DMS53 treated with DMSO at 0.1 percent for 48 hours (cell line): ENCODE data around the gene NT5C3B.
"Not testable (repeated sequence)": the region's sequence is repeated elsewhere in the genome, so short reads cannot be mapped to it uniquely, and the experiment has no call there.

Experiments
- DNase-seq: peaks from one replicate; lab custom pipeline; 2025; ENCODE audit not compliant: unreplicated experiment; lab: John Stamatoyannopoulos, UW

Gene NT5C3B

DNA sequence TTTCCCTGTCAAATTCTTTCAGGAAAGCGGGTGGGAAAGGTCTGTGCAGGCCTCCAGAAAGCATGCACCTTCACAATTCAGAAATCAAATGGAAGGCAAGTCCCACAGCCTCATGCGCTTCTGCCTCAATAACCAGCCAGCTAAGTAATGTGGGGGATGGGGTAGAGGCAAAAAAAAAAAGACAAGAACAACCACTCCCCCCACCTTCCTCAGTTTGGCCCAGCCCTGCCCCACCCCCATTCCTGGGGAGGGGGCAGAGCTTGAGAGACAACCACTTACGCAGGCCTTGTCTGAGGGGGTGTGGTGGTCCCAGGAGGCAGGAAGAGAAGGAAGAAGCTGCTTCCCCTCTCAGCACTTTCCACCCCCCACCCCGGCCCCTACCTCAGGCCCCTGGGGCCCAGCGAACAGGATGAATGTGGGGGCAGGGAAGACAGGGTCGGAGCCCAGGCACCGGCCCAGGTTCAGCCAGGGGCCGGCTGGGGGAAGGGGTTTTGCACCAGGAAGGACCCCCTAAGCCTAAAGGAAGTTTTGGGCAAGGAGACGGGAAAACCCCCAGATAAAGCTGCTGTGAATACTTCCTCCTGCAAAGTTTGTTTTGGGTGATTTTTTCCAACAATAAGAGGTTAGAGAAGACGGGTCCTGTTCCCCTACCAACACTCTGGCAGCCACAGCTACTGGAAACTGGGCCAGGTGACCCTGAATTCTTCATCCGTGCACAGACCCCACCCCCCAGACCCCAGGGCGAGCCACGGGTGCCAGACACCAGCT, 50.8 kb downstream of the NT5C3B start:
- DNase-seq = no peak

DNA sequence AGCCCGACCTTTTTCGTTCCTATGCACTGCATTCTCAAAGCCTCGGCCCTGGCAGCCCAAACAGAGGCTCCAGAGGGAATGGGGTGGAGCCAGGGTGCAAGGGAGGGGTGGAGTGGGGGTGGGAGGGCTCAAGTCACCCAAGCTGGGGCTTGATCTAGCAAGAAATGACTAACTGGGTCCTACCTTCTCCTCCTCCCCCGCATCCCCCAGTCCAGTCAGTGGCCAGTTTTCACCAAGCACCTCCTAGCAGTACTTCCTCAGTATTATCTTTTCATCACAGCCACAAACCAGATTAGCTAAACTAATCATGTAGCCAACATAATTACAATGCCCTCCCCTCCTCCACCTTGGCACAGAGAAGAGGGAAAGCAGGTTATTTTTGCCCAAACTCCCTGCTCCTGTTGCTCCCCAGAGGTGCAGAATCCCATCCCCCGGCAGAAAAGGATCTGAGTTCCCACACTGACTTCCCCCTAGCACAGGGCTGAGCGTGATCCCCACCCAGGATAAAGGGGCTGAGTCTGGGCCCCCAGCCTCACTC, 51.8 kb downstream of the NT5C3B start:
- DNase-seq = no peak

DNA sequence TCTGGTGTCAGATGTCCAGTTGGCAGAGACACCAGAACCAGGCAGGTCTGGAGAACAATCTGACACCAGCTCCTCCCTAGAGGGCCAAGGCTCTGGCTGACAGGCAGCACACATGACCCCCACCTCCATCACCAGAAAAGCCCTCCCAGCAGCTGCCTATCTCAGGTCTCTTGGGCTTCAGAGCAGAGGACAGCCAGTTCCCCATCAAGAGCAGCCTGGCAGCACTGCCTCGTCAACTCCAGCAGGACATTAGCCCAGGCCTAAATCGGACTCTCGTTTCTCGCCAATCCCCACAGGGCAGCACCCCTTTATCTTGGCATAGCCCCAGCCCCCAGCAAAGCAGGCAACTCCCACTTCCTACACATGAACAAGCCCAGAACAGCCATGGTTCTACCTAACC, 53.9 kb downstream of the NT5C3B start:
- no peak for DNase-seq

DNA sequence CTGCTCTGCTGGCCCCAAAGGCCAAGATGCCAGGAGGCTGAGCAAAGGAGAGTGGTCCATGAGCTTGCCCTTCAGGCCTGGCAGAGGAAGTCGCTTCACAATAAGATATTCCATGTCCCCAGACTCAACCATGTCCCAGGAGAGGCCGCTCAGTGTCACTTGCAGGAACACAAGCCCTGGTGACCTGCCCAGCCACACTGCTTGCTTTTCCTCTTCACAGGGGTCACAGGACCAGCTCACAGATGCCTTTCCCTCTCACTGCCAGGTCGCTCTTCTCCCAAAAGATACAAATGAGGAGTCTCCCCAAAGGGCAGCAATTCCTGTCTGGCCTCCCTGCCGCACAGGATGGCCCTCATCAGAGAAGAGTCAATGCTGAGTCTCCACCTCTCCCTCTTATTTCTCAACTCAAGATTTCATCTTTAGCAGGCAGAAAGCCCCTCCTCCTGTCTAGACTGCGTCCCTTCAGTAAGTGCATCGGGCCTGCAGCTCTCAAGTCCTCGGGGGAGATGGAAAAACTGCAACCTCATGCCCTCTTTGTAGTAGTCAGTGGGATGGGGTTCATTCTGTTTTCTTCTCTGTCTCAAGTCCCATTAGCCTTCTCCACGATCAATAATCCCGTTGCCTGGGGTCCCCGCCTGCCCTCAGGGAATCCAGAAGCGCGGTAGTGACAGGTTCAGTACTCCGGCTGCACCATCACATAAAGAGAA, 54.5 kb downstream of the NT5C3B start:
- DNase-seq = no peak

DNA sequence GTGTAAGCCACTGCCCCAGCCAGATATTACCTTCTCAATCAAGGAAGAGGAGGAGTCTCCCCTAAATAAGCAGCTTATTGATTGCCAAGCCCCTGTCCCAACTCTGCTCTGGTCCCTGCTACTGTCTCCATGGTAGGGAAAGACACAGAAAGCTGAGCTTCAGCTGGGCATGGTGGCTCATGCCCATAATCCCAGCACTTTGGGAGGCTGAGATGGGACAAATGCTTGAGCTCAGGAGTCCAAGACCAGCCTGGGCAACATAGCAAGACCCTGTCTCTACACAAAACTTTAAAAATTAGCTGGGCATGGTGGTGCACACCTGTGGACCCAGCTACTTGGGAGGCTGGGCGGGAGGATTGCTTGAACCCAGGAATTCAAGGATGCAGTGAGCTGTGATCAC, 56.1 kb downstream of the NT5C3B start:
- no peak for DNase-seq

DNA sequence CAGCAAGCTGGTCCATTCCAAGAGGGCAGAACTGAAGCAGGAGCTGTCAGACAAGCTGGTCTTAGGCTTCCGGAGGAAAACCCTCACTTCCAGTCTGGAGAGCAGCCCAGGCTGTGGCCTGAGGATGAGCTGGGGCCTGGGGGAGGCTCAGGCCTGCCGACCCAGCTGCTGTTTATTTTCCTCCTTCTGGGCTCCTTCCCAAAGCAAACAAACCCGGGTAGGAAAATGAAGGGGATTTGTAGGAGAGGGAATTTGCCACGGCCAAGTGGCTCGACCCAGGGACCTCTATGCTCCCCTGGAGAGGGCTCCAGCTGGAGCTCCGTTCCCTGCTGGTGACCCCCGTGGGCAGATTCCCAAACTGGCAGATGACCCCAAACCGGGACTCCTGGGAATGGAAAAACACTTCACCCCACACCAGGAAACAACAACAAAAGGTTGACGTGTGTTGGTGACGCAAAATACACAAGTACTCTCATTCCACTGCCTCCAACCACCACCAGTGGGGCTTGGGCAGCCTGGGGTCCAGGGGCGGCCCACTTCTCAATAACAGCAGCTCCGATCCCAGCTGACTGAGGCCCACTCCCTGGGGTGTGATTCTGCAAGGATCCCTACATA, 58.4 kb downstream of the NT5C3B start:
- DNase-seq = peak; percentile 88

DNA sequence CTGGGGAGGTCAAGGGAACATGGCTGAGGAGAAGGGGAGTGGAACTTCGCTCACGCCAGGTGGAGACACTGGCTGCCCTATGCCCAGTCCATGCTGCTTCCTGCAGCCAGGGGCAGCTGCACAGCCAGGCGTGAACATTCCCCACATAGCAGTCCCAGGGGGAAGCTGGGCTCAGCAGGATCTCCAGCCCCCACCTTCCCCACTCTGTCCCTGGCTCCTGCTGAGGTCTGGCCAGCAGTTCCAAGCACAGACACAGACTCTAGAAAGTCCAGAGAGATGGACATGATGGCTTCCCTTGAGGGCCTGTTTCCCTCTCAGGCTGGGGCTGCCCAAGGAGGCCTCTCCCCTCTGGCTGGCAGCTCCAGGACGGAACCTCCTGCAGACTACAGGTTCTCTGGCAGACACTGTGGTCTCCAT, 58.9 kb downstream of the NT5C3B start:
- peak; percentile 27 for DNase-seq

DNA sequence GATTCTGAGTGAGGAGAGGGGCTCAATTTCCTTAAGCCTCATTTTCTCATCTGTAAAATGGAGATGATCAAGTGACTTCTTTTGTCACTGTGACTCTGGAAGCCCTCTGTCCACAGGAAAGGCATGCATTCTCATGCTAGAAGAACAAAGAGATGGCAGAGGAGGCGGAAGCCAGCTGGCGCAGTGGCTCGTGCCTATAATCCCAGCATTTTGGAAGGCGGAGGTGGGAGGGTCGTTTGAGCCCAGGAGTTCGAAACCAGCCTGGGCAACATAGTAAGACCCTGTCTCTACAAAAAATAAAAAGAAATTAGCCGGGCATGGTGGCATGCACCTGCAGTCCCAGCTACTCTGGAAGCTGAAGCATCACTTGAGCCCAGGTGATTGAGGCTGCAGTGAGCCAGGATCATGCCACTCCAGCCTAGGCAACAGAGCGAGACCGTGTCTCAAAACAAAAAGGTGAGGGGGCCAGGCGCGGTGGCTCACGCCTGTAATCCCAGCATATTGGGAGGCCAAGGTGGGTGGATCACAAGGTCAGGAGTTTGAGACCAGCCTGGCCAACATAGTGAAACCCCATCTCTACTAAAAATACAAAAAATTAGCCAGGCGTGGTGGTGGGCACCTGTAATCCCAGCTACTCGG, 59.7 kb downstream of the NT5C3B start:
- not testable (repeated sequence) for DNase-seq

DNA sequence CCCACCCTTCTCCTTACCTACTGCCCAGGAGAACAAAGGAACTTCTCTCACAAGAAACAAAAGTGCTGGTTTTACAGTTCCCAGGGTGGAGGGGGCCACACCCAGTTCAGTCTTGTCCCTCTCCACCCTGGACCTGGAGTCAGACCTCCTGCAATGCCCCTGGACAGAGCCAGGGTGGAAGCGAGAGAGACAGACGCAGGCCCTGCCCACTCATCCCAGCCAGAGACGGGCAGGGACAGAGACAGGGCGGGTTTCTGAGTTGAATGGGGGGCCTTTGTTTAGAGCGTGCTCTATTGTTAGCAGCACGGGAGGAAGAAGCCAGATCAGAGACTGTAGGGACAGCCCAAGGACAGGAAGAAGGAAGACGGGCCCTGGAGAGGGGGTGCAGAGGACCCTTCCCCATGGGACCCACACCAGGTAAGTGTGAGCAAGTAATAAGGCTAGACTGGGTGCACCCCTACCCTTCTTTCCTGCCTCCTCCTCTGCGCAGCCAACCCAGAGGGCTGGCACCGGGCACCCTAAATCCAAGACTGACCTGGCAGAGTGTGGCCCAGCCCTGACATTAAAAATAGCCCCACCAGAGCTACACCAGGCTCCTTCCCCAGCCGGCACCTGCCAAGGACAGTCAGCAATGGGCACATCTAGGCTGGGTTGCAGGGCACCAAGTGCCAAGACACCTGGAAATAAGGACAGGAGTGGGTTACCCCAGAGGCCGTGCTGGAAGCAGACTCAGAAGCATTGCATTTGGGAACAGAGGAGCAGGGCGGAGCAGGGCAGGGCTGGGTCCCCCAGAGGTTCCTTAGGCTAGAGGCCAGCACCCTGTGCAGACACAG, 60.4 kb downstream of the NT5C3B start:
- DNase-seq = no peak
